Hepatic stellate cell (primary cell): ENCODE measurements around the gene ADRM1.

Source experiments
- DNase-seq: peaks from one replicate; pipeline ENCODE4 v3.0.0; 2011; ENCODE audit warnings: low spot score

ADRM1 gene

GRCh38 chr20:62311832-62312661, 9.2 kb downstream of the ADRM1 start:
- DNase-seq, result no peak

- DNase-seq, result no peak
These were observed 9.8 kb downstream of the ADRM1 start for GRCh38 chr20:62312662-62312977.

- DNase-seq, result no peak
These were observed 10.2 kb downstream of the ADRM1 start for GRCh38 chr20:62313021-62313420.

GRCh38 chr20:62313460-62314338, 10.9 kb downstream of the ADRM1 start:
- DNase-seq, result no peak

- no peak for DNase-seq
These were observed 11.5 kb downstream of the ADRM1 start for GRCh38 chr20:62314339-62314638.

GRCh38 chr20:62314711-62315302, 12.0 kb downstream of the ADRM1 start:
- no peak for DNase-seq

- no peak for DNase-seq
These were observed 13.0 kb downstream of the ADRM1 start for GRCh38 chr20:62315773-62316172.

- DNase-seq, result no peak
These were observed 13.8 kb downstream of the ADRM1 start for GRCh38 chr20:62316331-62317166.

- no peak for DNase-seq
These were observed 14.4 kb downstream of the ADRM1 start for GRCh38 chr20:62317167-62317655.

GRCh38 chr20:62318400-62319345, 15.9 kb downstream of the ADRM1 start:
- peak; percentile 37 for DNase-seq

- no peak for DNase-seq
These were observed 16.6 kb downstream of the ADRM1 start for GRCh38 chr20:62319346-62319909.

- DNase-seq, result no peak
These were observed 18.0 kb downstream of the ADRM1 start for GRCh38 chr20:62320581-62321354.

GRCh38 chr20:62321521-62321948, 18.7 kb downstream of the ADRM1 start:
- peak; percentile 37 for DNase-seq

- no peak for DNase-seq
These were observed 19.2 kb downstream of the ADRM1 start for GRCh38 chr20:62321975-62322374.

- no peak for DNase-seq
These were observed 19.8 kb downstream of the ADRM1 start for GRCh38 chr20:62322492-62323041.

GRCh38 chr20:62323146-62323979, 20.6 kb downstream of the ADRM1 start:
- no peak for DNase-seq

- DNase-seq, result no peak
These were observed 21.4 kb downstream of the ADRM1 start for GRCh38 chr20:62323980-62324906.
